Activated CD8-positive, alpha-beta memory T cell treated with anti-CD3 and anti-CD28 coated beads, Interleukin-2, amount 50 U/mL, for 1 hour (primary cell): ENCODE results near the gene SFXN5.
"Not testable (repeated sequence)": the region's sequence is repeated elsewhere in the genome, so short reads cannot be mapped to it uniquely, and the experiment has no call there.

Experiments
- DNase-seq: peaks from one replicate; pipeline ENCODE4 v3.0.0-alpha.2; 2020; ENCODE audit errors: extremely low read depth

Gene SFXN5, protein sequence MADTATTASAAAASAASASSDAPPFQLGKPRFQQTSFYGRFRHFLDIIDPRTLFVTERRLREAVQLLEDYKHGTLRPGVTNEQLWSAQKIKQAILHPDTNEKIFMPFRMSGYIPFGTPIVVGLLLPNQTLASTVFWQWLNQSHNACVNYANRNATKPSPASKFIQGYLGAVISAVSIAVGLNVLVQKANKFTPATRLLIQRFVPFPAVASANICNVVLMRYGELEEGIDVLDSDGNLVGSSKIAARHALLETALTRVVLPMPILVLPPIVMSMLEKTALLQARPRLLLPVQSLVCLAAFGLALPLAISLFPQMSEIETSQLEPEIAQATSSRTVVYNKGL

DNA sequence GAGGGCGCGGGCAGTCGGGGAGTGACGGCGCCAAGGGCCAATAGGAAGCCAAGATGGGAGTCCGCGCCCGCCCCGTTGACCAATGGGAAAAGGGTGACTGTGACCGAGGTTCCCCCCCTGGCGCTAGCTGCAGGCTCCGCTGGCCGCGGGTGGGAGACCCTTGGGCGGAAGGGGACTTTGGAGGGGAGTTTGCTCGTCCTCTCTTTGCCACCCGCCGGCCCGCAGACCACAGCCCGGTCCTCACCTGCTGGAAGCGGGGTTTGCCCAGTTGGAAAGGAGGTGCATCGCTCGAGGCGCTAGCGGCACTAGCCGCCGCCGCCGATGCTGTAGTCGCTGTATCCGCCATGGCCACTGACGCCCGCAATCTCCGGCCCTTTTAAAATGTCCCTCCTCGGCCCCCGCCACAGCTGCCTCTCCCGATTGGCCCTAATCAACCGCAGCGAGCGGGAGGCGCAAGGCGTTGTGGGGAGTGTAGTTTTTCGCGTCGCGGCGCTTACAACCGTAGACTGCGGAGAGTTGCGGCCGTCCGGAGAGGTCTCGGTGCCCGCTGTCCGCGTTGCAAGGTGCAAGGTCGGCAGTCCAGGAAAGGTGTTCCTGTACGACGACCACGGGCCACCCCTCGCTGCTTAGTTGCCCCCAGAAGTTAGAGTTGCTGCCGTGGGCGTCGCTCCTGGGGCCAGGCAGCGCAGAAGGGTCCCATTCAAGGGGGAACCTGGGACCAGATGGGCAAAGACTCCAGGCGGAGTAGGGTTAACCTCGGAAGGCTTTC is at the start of gene SFXN5:
Gene SFXN5 (minus strand): TSS at position 353 of the 769 bp plus-strand sequence. CDS start 7 bp downstream, at position 346.
- peak; percentile 79 for DNase-seq

DNA sequence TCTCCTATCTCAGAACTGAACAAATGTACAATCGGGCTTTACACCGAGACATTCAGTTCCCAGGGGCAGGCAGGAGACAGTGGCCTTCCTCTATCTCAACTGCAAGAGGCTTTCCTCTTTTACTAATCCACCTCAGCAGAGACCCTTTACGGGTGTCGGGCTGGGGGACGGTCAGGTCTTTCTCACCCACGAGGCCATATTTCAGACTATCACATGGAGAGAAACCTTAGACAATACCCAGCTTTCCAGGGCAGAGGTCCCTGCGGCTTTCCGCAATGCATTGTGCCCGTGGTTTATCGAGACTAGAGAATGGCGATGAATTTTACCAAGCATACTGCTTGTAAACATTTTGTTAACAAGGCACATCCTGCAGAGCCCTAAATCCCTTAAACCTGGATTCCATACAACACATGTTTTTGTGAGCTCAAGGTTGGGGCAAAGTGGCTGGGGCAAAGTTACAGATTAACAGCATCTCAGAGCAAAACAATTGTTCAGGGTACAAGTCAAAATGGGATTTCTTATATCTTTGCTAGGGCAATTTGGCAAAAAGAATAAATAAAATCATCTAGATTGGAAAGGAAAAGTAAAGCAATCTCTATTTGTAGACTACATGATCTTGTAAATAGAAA is 48.2 kb upstream of the SFXN5 start:
- DNase-seq, result not testable (repeated sequence)

DNA sequence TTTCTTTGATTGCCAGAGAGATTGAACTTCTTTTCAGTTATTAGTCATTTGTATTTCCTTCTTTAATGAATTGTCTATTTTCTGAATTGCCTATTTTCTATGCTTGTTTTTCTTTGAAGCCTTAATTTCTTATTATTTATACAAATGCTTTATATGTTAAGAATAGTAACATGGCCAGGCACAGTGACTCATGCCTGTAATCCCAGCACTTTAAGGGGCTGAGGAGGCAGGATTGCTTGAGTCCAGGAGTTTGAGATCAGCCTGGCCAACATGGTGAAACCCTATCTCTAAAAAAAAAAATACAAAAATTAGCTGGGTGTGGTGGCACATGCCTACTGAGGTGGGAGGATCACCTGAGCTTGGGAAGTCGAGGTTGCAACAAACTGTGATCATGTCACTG is 45.9 kb upstream of the SFXN5 start:
- no peak for DNase-seq

DNA sequence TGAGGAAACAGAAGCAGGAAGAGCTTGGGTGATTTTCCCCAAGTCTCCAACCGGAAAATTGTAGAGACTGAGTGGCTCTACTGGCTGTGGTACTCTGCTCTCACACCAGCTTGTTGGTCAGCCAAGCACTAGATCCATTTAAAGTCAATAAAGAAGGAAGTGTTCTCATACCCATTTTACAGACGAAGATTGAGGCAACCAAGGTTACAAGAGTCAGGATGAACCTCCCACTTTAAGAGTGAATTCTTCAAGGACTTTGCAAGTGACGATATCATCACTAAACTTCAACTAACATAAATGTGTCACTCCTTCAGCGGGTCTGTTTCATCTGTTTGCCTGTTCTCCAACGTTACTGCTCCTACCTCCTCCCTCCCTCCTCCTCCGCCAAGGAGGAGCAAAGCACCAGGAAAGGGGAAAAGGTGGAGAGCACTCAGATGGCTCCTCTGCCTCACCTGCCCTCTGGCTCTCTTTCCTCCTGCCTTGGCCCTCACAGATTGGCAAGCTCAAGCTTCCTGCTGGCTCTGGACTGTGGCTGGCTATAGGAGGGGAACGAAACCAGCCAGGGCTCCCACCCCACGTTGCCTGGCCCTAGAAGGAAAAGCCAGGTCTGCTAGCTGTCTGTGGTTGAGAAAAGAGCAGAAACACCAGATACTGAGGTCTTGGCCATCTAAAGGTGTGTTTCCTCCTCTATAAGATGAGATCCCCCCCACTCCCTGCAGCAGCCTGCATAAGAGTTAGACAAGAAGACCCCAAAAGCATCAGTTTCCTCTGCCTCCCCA is 44.9 kb upstream of the SFXN5 start:
- no peak for DNase-seq

DNA sequence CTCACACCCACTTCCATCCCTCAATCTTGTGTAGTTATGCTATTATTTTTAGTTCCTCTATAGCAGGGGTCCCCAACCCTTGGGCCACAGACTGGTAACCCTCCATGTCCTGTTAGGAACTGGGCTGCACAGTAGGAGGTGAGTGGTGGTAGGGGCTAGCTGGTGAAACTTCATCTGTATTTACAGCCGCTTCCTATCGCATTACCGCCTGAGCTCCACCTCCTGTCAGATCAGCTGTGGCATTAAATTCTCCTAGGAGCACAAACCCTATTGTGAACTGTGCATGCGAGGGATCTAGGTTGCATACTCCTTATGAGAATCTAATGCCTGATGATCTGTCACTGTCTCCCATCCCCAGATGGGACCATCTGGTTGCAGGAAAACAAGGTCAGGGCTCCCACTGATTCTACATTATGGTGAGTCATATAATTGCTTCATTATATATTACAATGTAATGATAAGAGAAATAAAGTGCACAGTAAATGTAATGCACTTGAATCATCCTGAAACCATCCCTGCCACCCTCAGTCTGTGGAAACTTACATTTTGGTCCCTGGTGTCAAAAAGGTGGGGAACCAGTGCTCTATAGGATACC is 42.9 kb upstream of the SFXN5 start:
- DNase-seq, result no peak

DNA sequence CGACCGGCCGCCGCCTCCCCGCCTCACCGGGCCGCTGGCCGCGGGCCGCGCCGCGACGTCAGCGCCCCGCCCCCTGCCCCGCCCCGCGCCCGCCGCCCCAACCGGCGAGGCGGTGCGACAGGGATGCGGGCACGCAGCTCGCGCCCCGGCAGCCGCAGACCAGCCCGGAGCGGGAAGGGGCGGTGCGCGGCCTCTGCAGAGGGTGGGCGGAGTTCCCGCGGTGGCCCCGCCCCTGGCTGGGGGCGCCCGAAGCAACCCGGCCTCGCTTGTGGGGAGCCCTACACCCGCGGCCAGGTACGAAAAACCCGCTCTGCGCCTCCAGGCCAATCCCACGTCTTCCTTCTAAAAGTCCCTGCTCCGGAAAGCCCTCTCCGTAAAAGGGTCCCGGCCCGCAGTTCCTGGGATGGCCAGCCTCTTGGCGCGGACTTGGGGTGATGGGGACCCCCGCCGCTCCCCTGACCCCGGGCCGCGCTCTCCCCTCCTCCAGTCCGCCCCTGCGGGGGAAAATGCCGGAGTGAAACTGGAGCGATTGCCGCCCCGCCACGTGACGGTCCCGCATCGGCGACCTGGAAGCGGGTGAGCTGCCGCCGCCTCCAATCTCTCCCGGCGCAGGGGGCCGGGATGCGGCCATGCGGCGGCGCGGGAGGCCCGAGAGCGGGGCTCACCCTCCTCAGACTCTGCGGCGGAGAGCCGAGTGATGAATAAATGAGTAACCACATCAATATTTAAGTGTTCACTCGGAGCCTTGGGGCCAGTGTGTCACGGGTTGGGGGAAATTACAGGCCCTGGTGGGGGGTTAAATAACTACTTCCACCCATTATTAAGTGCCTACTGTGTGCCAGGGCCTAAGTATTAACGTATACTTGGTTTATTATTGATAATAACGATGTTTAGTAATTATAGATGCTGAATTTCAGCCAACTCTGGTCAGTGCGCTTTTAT is 41.7 kb upstream of the SFXN5 start, which contains the start of gene RAB11FIP5:
Gene RAB11FIP5 (minus strand): TSS at position 36 of the 942 bp plus-strand sequence. CDS start 171 bp downstream, outside the sequence.
- DNase-seq, result peak; percentile 17

DNA sequence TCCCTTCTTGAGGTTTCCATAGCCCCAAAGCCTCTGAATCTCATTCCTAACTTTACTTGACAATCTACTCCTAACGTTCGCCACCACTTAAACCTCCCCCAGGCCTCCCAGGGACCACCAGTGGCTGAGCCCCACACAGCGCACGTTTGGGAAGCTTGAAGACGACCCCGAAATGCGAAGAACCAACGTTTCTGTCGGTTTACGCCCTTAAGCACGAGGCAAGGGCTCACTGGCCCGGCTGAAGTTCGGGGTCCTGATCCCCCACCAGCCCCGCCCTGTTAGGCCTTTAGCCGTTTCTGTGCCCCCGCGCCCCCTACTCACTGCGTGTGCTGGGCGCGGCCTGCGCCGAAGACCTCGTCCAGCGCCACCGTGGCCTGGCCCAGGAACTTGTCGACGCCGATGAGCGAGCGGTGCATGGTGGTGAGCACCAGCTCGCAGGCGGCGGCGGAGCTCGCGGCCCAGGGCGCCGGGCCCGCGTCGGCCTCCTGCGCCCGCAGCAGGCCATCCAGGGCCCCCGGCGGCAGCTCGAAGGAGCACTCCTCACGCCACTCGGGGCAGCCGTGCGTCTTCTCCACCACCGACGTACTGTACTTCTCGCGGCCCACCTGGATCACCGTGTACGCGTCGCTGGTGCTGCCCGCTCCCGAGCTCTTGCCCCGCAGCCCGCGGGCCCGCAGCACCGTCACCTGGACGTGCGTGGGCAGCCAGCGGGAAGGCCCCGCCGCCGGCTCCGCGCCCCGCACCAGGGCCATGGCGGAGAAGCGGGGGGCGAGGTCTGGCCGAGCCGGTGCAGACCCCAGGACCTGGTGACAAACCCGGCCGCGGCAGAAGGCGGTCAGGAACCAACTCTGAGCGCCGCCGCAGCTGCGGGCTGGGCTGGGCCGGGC is 40.8 kb upstream of the SFXN5 start:
- no peak for DNase-seq

DNA sequence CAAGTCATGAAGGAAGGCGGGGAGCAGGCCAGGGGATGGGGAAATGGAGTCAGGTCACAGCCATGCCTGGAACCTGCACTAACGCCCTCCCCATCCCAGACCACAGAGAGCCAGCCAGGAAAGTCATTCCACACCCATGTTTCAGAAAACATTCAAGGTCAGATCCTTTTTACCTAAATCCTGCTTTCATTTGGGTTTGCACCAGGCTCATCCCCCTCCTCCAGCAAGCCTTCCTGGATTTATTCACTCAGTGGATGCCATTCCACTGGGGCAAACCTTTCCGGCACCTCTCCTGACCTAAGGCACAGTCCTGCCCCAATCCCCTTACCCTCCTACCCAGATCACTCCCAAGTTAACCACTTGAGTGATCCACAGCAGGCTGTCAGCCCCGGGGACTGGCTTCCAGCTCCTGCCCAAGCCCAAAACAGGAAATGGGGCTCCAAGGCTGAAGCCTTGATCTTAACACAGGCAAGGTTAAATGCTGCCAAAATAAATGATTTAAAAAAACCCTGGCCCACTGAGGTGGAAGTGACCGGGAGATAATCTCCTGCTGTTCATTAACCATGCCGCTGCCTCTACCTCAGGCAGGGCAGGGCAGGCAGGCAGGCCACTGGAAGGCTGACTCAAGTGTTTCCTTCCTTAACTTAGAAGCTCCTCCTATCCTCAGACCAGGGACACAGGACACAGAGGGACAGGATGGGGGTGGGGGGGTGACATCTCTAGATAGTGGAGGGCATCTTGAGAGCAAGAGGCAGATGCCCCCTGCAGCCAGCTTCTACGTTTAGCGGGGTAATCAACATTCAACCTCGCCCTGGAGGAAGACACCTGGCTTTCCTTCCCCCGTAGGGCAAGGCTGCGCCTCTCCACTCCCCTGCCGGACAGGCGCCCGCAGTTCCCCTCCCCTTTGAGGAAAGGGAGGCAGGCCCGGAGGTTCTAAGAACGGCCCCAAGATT is 39.8 kb upstream of the SFXN5 start:
- DNase-seq, result no peak

DNA sequence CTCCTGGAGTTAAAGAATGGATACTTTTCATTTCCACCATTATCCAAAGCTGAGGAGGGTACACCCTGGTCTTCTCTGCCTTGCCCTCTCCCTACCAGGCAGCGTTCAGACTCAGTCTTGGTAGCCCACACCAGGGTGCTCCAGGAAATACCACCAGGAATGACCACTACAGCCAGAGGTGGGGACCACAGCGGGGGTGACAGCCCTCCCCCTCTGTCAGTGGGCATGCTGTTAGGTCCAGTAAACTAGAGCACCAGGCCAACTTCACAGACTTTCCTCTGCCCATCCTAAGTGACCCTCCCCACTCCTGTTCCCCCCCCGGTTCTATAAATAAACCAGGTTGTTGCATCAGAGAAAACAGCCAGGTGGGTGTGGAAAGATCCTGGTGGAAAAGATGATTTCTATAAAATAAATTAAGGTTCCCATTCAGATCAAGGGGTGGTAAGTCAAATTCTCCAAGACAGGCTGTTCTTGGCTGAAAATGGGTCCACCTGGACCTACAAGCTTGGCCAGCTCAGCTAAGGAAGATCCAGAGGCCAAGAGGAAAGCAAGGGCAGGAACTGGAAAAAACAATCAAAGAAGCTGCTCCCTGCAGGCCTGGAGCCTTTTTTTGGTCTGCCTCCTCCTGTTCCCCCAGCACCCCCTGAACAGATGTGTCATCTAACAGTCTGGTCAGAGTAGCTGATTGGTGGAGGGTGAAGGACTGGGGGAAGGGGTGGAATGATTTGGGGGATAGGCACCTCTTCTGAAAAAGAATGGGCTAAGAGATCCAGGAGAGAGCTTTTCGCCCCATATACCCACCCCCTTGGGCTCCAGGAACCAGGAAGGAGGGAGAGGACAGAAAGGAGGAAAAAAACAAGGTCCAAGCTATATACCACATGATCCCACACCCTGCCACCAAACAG is 38.9 kb upstream of the SFXN5 start:
- DNase-seq, result no peak

DNA sequence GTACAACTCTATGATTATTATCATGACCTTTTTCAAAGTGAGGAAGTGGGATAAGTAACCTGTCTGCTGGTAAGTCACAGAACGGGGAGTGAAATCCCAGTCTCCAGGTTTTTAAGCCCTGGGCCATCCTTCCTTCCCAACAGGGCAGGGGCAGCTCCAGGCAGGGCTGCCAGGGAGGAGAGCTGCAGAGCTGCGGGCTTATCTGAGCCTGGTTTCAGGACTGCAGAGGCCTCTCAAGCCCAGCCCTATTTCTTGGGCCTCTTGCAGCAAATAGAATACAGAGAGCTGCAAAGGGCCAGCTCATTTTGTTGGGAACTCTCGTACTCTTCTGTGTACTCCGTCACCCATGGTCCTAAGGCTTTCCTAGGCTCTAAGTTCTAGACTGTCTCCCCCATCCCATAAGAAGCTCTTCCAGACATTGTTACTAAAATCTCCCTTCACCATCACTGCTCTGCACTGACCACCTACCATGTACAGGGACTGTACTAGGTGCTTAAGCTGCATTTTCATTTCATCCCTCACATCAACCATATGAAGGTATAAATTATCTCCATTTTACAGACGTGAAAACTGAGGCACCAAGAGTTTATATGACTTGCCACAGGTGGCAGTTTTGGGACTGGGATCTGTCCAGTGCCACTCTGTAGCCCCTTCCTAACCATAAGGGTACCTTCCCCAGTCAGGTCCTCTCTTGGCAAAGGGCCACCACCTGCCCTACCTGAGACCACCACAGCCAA is 38.1 kb upstream of the SFXN5 start:
- DNase-seq, result no peak

DNA sequence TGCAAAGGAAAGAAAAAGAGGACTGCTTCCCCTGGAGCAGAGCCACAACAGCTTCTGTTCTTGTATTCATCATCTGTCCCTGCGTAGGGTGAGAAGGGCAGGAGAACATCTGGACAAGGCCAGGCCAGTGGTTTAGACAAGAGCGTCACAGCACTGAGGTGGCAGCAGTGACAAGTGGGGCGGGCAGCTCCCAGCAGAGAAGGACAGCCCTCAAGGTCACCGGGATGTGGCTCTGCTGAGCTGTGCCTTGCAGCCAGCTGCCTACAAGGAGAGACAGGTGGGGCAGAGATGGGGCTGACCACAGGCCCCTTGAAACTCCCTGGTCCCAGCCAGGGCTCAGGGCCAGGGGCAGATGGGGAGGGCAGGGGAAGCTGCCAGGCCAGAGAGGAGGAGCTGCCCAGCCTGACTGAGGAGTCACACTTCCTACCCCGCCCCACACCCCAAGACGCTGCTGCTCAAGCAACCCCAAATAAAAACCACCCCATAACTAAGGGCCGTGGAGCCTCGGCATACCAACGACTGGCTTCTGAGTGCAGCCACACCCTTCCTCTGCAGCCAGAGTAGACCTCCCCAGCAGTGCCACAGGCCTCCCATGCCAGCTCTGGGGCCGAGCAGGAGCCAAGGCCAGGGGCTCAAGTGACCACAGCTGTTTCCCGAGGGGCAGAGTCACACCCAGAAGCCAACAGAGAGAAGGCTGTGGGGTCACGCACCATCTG is 35.9 kb upstream of the SFXN5 start:
- DNase-seq, result no peak

DNA sequence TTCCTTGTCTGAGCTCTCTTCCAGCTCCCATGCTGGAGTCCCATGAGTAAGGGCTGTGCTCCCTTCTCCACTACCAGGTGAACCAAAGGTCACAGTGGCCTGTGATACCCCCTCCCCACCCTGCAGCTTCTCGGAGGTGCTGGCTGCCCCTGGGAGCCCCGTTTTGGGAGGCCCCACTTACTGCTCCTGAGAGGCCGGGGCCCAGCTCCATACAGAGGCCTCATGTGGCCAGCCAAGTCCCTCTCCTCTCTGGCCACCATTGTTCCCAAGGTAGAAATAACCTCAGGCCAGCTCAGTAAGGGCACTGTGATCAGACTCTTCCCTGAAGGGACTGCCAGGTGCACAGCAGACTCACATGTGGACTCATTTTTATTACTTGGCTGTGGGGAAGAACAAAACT is 35.3 kb upstream of the SFXN5 start:
- no peak for DNase-seq

DNA sequence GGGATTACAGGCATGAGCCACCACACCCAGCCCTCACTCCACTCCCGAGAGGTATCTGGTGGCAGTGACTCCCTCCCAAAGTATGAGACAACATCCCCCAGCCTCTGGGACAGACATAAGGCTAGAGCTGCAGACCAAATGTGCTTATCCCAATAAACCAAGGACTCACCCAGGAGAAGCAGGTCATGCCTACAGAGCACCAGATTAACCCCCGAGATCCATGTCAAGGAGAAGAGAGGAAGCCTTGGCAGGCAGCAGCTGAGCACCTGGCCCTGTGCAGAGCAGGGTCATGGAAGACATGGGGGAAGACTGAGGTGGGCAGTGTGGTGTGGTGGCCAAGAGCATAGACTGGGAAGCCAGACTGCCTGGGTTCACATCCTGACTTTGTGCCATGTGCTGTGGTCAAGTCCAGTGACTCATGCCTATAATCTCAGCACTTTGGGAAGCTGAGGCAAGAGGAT is 34.0 kb upstream of the SFXN5 start:
- no peak for DNase-seq

DNA sequence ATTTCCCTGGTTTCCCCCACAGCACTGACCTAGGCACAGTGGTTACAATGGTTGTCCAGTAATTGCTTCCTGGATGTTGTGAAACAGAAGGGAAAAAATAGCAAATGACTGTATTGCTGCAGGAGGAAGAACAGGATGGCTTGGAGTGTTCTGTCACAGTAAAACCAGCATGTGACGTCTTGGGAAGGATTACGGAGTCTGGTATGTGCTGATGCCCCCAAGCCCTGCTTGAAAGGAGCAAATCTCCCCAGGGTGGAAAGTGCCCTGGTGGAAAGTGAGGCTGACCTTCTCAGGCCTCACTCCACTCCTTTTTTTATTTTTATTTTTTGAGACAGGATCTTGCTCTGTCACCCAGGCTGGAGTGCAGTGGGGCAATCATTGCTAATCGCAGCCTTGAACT is 33.4 kb upstream of the SFXN5 start:
- no peak for DNase-seq

DNA sequence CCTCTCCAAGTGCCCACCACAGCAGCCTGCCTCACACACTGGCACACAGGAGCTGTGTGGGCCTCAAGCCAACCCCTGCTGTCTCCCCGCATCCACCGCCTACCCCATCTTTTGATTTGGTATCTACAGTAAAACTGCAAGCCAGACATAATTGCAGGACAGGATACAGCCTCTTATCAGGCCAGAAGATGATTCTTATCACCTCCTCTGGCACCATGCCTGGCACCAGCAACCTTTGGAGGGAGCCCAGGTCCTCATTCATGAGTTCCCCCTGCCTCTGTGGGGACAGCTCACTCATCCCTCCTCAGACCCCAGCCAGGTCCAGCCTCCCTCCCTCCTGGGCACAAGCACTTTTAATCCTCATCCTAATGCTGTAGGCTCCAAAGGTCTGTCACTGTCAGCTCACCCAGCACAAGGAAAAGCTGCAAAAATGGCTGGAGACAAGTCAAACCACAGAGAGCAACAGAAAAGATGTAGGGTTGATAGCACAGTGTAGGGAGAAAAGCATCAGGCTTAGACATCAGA is 31.6 kb upstream of the SFXN5 start:
- no peak for DNase-seq
